Fibroblast of the aortic adventitia (primary cell): Measurements from ENCODE around the gene CDC42BPA. TPM values are rescaled to one million over a fixed set of nuclear protein-coding genes. Genes with fewer than 3 reads are reported as not detected.
"Not testable (repeated sequence)": the region's sequence is repeated elsewhere in the genome, so short reads cannot be mapped to it uniquely, and the experiment has no call there.

Source experiments
- DNase-seq: peaks from one replicate; pipeline ENCODE4 v3.0.0-alpha.2; 2010; ENCODE audit warnings: low read depth
- H3K4me3 ChIP-seq: 2 replicates; pipeline ENCODE4 v1.5.1; 2011; ENCODE audit warnings: low read depth, mild to moderate bottlenecking, control low read depth, low read length, moderate library complexity
- CTCF ChIP-seq: IDR thresholded peaks from 2 replicates; pipeline ENCODE4 v1.5.1; 2011; ENCODE audit warnings: mild to moderate bottlenecking, low read length, control low read depth, inconsistent platforms; ENCODE audit not compliant: insufficient read depth
- total RNA-seq: library from RNA; depleted of rRNA; stranded (reverse); fragments of >200 nt; gene quantifications from 2 replicates; pipeline ENCODE4 v1.2.3, GENCODE V29; 2012; ENCODE audit warnings: low replicate concordance

Gene CDC42BPA
- total RNA-seq, 1 donor: 82.5 TPM

GRCh38 chr1:227136210-227136820, 182.0 kb downstream of the CDC42BPA start:
- TF ChIP-seq CTCF: no peak
- H3K4me3 ChIP-seq: no peak overlapping the region
- no peak for DNase-seq

- H3K4me3 ChIP-seq: no peak overlapping the region
- no peak for TF ChIP-seq CTCF
- peak; percentile 5 for DNase-seq
These were observed 183.5 kb downstream of the CDC42BPA start for GRCh38 chr1:227134686-227135314.

- H3K4me3 ChIP-seq, DNase-seq: not testable (repeated sequence)
These were observed 185.6 kb downstream of the CDC42BPA start for GRCh38 chr1:227132695-227133094.

- H3K4me3 ChIP-seq: no peak overlapping the region
- TF ChIP-seq CTCF: peak; percentile 59
- peak; percentile 68 for DNase-seq
These were observed 187.1 kb downstream of the CDC42BPA start for GRCh38 chr1:227131193-227131592.

GRCh38 chr1:227127891-227128290, 190.4 kb downstream of the CDC42BPA start:
- no peak for DNase-seq
- H3K4me3 ChIP-seq: no peak overlapping the region
- TF ChIP-seq CTCF: no peak

GRCh38 chr1:227125929-227126545, 192.3 kb downstream of the CDC42BPA start:
- H3K4me3 ChIP-seq: no peak overlapping the region
- no peak for DNase-seq
- no peak for TF ChIP-seq CTCF

GRCh38 chr1:227124473-227124872, 193.8 kb downstream of the CDC42BPA start:
- H3K4me3 ChIP-seq: no peak overlapping the region
- DNase-seq: no peak
- TF ChIP-seq CTCF: no peak
